Measurements from ENCODE around the gene MGARP. TPM values are rescaled to one million over a fixed set of nuclear protein-coding genes. Genes with fewer than 3 reads are reported as not detected.

MGARP gene
- total RNA-seq, 6 experiments from 2014 or later: 10.4 to 38.5 (median 11.8) TPM

- Mint-ChIP-seq H3K4me1 (ENCODE audit: low read depth) (peaks cover 66% of the 10 kb centered on the region), H3K27me3 (ENCODE audit: insufficient read depth) (peaks cover 3% of the 10 kb centered on the region), H3K27ac (peak overlapping the region; percentile 75), H3K9me3 (no peaks in the 10 kb centered on the region), H3K36me3 (ENCODE audit: low read depth) (no peaks in the 10 kb centered on the region), H3K4me3 (no peak overlapping the region)
- TF ChIP-seq CTCF (IDR thresholded peaks at IDR 0.05): no peak
- peak; percentile 41 for DNase-seq
Observed at GRCh38 chr4:139247241-139247640, 32.8 kb downstream of the MGARP start.

GRCh38 chr4:139246166-139246565 is 33.9 kb downstream of the MGARP start:
- Mint-ChIP-seq H3K27me3 (ENCODE audit: insufficient read depth) (peaks cover 3% of the 10 kb centered on the region), H3K36me3 (ENCODE audit: low read depth) (peaks cover 5% of the 10 kb centered on the region; the same call in 1 of the 2 replicates), H3K27ac (peak overlapping the region; percentile 67), H3K4me1 (ENCODE audit: low read depth) (peaks cover 76% of the 10 kb centered on the region), H3K9me3 (no peaks in the 10 kb centered on the region), H3K4me3 (no peak overlapping the region)
- no peak for TF ChIP-seq CTCF (IDR thresholded peaks at IDR 0.05)
- DNase-seq: no peak

- peaks cover 5% of the 10 kb centered on the region; the same call in 1 of the 2 replicates for H3K36me3 Mint-ChIP-seq (ENCODE audit: low read depth)
- H3K27me3 Mint-ChIP-seq (ENCODE audit: insufficient read depth): peaks cover 3% of the 10 kb centered on the region
- peak overlapping the region; percentile 67 for H3K27ac Mint-ChIP-seq
Observed at GRCh38 chr4:139245590-139245989, 34.4 kb downstream of the MGARP start.

GRCh38 chr4:139243448-139244365 is 36.3 kb downstream of the MGARP start:
- peak; percentile 100 for DNase-seq
- H3K36me3 Mint-ChIP-seq (ENCODE audit: low read depth): peaks cover 13% of the 10 kb centered on the region
- H3K27ac Mint-ChIP-seq: peak overlapping the region; percentile 89
- H3K4me1 Mint-ChIP-seq (ENCODE audit: low read depth): peaks cover 78% of the 10 kb centered on the region
- peaks cover 9% of the 10 kb centered on the region for H3K9me3 Mint-ChIP-seq
- TF ChIP-seq CTCF (IDR thresholded peaks at IDR 0.05): no peak
- no peak overlapping the region for H3K4me3 Mint-ChIP-seq
- peaks cover 3% of the 10 kb centered on the region for H3K27me3 Mint-ChIP-seq (ENCODE audit: insufficient read depth)

More at GRCh38 chr4:139245590-139245989, 34.4 kb downstream of the MGARP start:
- Mint-ChIP-seq H3K4me1 (ENCODE audit: low read depth) (peaks cover 81% of the 10 kb centered on the region), H3K9me3 (no peaks in the 10 kb centered on the region), H3K4me3 (peak overlapping the region; percentile 24; the same call in 1 of the 2 replicates)
- no peak for TF ChIP-seq CTCF (IDR thresholded peaks at IDR 0.05)
- peak; percentile 30 for DNase-seq

- Mint-ChIP-seq H3K4me1 (ENCODE audit: low read depth) (peaks cover 66% of the 10 kb centered on the region), H3K4me3 (peak overlapping the region; percentile 48), H3K36me3 (ENCODE audit: low read depth) (peaks cover 14% of the 10 kb centered on the region), H3K27me3 (ENCODE audit: insufficient read depth) (peaks cover 3% of the 10 kb centered on the region), H3K27ac (peak overlapping the region; percentile 89), H3K9me3 (peaks cover 9% of the 10 kb centered on the region)
- no peak for TF ChIP-seq CTCF (IDR thresholded peaks at IDR 0.05)
- DNase-seq: peak; percentile 81
Observed at GRCh38 chr4:139242511-139243051, 37.4 kb downstream of the MGARP start.
